ENCODE data around the gene GRK7. TPM values are rescaled to one million over a fixed set of nuclear protein-coding genes. Genes with fewer than 3 reads are reported as not detected.

GRK7 gene
- total RNA-seq, 2 donors from 2014 or later, result 0.12 TPM; not detected in 1

DNA sequence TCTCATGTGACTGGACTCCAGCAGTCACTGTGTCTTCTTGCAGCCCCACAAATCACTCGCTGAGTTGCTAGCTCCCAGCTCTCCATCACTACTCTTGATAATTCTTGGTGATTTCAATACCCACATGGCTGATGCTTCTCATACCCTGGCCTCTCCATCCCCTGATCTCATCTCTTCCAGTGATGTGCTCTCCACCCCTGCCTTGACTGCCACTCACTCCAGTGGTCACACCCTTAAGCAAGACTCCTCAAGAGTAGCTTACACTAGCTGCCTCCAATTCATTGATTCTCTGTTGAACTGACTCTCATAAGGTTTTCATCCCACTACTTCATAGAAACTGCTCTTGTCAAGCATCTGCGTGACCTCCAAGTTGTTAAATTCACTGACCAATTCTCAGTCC is 837 bp downstream of the GRK7 start:
- no peaks in the 10 kb centered on the region for H3K27me3 ChIP-seq
- H3K4me3 ChIP-seq, result no peak overlapping the region
- no peak for DNase-seq (ENCODE audit: low spot score)
- H3K9me3 ChIP-seq, result no peaks in the 10 kb centered on the region
- no peak overlapping the region for H3K27ac ChIP-seq
- TF ChIP-seq, protein P1, sequence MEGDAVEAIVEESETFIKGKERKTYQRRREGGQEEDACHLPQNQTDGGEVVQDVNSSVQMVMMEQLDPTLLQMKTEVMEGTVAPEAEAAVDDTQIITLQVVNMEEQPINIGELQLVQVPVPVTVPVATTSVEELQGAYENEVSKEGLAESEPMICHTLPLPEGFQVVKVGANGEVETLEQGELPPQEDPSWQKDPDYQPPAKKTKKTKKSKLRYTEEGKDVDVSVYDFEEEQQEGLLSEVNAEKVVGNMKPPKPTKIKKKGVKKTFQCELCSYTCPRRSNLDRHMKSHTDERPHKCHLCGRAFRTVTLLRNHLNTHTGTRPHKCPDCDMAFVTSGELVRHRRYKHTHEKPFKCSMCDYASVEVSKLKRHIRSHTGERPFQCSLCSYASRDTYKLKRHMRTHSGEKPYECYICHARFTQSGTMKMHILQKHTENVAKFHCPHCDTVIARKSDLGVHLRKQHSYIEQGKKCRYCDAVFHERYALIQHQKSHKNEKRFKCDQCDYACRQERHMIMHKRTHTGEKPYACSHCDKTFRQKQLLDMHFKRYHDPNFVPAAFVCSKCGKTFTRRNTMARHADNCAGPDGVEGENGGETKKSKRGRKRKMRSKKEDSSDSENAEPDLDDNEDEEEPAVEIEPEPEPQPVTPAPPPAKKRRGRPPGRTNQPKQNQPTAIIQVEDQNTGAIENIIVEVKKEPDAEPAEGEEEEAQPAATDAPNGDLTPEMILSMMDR (IDR thresholded peaks at IDR 0.05), result no peak
- H3K4me1 ChIP-seq, result no peaks in the 10 kb centered on the region
- H3K36me3 ChIP-seq, result no peaks in the 10 kb centered on the region

DNA sequence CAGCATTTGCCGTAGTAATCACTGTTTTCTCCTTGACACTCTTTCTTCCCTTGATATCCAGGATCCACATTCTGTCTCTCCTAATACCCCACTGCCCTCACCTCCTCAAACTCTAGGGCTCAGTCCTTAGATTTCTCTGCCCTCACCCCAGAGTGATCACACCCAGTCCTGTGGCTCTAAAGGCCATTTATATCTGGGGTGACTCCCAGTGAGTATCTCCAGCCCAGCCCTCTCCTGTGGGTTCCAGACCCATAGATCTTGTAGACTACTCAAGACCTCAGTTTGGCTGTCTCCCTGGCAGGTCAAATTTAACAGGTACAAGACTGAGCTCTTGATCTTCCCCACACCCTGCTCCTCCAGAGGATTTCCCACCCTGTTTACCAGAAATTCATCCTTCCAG is 1.3 kb downstream of the GRK7 start:
- no peaks in the 10 kb centered on the region for H3K9me3 ChIP-seq
- no peak overlapping the region for H3K4me3 ChIP-seq
- H3K27me3 ChIP-seq, result no peaks in the 10 kb centered on the region
- DNase-seq (ENCODE audit: low spot score), result no peak
- H3K36me3 ChIP-seq, result no peaks in the 10 kb centered on the region
- no peak overlapping the region for H3K27ac ChIP-seq
- H3K4me1 ChIP-seq, result no peaks in the 10 kb centered on the region
- TF ChIP-seq, protein P1 (IDR thresholded peaks at IDR 0.05), result no peak

DNA sequence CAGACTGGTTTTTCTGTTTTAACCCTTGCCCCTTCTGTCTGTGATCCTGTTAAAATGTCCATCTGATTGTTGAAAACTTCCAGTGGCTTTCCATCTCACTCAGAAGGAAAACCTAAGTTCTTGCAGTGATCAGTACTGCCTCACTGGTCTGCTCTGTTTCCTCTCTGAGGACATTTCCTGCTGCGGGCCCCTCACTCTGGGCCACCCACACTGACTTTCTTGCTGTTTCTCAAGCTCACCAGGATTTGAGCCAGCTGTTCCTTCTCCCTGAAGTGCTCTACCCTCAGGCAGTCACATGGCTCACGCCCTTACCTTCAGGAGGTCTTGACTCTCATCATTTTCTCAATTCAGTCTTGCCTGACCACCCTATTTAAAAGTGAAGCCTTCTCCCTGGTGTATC is 1.8 kb downstream of the GRK7 start:
- Histone ChIP-seq H3K4me3 (no peak overlapping the region), H3K4me1 (no peaks in the 10 kb centered on the region), H3K36me3 (no peaks in the 10 kb centered on the region), H3K27ac (no peak overlapping the region), H3K9me3 (no peaks in the 10 kb centered on the region), H3K27me3 (no peaks in the 10 kb centered on the region)
- TF ChIP-seq, protein P1 (IDR thresholded peaks at IDR 0.05), result no peak
- no peak for DNase-seq (ENCODE audit: low spot score)

DNA sequence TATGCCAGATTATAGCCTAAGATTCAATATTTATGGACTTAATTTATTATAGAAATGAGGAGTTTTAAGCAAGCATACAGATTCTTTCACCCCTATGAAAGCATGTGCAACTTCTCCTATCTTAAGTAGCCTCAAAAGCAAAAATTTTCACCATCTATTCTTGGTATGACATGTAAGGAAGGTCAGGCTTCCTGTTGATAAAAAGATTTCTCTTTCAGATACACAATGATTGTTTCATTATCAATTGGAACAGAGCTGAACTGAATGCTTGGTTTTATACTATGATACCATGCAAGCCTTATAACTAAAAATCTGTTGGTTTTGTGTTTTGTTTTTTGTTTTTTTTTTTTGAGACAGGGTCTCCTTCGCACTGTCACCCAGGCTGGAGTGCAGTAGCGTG is 3.9 kb downstream of the GRK7 start:
- Histone ChIP-seq H3K27ac (no peak overlapping the region), H3K4me1 (no peaks in the 10 kb centered on the region), H3K36me3 (no peaks in the 10 kb centered on the region), H3K4me3 (no peak overlapping the region), H3K27me3 (no peaks in the 10 kb centered on the region), H3K9me3 (no peaks in the 10 kb centered on the region)
- TF ChIP-seq, protein P1 (IDR thresholded peaks at IDR 0.05), result no peak
- DNase-seq (ENCODE audit: low spot score), result no peak

DNA sequence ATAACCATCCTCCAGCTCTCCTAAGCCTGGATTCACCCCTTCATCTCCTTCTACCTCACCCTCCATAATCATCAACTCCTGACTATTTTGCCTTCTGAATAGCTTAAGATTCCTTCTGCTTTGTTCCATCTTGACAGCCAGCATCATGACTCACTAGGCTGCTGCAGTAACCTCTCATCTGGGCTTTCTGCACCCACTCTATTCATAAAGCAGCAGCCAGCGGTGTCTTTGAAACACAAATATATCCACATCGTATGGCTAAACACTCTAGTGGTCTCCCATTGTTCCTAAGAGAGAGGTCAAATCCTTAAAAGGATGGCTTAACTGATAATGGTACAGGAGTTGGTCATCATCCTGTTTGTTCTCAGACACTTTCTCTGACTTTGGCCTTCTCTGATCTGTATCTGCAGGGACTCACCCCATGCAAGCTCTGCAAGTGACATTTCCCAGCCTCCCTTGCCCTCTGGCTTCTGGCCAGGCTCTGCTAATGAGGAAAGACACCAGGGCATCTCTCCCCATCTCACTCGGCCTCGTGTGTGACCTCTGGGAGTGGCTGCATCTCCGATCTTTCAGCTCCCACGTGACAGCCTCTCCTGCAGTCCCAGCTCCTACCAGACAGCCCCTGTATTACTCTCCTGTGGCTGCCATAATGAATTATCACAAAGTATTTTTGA is 6.2 kb downstream of the GRK7 start:
- Histone ChIP-seq H3K36me3 (no peaks in the 10 kb centered on the region), H3K9me3 (no peaks in the 10 kb centered on the region), H3K4me1 (no peaks in the 10 kb centered on the region), H3K27me3 (no peaks in the 10 kb centered on the region), H3K4me3 (no peak overlapping the region), H3K27ac (no peak overlapping the region)
- TF ChIP-seq, protein P1 (IDR thresholded peaks at IDR 0.05), result no peak
- DNase-seq (ENCODE audit: low spot score), result no peak

DNA sequence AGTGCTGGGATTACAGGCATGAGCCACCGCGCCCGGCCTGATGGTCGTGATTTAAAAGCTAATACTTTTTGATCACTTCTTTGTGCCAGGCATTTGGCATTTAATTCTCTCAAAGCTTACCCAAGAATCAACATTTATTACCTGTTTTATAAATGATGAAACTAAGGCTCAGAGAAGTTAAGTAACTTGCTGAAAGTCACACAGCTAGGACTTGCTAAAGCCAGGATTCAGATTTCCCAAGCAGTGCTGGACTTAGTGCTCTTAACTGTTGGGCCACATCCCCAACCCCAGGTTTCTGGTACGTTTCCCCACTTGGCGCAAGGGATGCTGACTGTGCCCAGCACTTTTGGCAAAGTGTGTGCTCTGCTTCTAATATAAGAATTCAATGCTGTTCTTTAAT is 10.5 kb downstream of the GRK7 start:
- no peak for DNase-seq (ENCODE audit: low spot score)
- no peaks in the 10 kb centered on the region for H3K9me3 ChIP-seq
- H3K36me3 ChIP-seq, result no peaks in the 10 kb centered on the region
- no peaks in the 10 kb centered on the region for H3K4me1 ChIP-seq
- H3K27ac ChIP-seq, result no peak overlapping the region
- no peaks in the 10 kb centered on the region for H3K27me3 ChIP-seq
- TF ChIP-seq, protein P1 (IDR thresholded peaks at IDR 0.05), result no peak
- no peak overlapping the region for H3K4me3 ChIP-seq
